ENCODE data around the gene PROM1.

The PROM1 gene

GRCh38 chr4:15936495-15936894, 147.3 kb downstream of the PROM1 start:
- TF ChIP-seq POLR2A (IDR thresholded peaks at IDR 0.05; ENCODE audit: low read length) (no peak), GATA1 (IDR thresholded peaks at IDR 0.05; ENCODE audit: low read depth, low read length) (no peak)
- DNase-seq = no peak

DNA sequence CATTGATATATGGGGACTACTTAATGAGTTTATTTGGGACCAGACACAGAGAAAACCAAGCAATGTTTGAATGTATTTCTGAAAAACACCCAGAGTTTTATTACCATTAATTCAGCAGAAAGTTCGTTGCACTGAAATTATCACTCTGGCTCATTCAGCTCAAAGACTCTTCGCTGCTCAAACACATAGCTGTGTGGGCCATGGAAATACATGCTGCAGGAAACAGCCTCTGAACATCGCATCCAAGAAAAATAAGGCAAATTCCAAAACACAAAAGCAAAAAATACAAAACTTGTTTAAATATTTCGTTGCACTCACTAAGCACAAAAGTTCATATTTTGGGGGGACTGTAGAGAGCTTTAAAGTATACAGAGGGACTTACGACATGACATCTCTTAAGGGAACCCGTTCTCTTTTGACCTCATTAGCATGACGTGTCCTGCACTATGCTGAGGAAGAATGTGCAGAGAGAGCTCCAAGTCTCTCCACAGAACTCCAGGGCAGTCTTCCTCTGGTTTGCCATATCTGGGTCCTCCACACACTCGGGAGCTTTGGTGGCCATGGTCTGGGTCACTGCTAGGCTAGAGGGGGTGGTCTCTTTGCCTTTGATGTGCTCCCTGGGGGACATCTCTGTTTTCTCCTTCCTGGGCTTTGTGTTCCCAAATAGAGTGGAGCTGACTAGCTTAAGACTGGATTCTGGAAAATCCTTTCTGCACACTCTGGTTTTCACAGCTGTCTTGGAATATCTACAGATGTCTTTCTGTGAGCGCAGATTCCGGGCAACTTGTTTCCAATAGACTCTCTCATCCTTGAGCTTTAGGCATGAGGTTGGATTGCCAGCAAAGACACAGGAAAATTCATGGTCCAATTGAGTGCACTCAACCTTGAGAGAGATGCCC, 148.1 kb downstream of the PROM1 start:
- DNase-seq = no peak
- TF ChIP-seq POLR2A (IDR thresholded peaks at IDR 0.05; ENCODE audit: low read length) = no peak
- TF ChIP-seq GATA1 (IDR thresholded peaks at IDR 0.05; ENCODE audit: low read depth, low read length) = no peak

GRCh38 chr4:15934259-15934658, 149.6 kb downstream of the PROM1 start:
- no peak for DNase-seq
- no peak for TF ChIP-seq POLR2A (IDR thresholded peaks at IDR 0.05; ENCODE audit: low read length)
- no peak for TF ChIP-seq GATA1 (IDR thresholded peaks at IDR 0.05; ENCODE audit: low read depth, low read length)

DNA sequence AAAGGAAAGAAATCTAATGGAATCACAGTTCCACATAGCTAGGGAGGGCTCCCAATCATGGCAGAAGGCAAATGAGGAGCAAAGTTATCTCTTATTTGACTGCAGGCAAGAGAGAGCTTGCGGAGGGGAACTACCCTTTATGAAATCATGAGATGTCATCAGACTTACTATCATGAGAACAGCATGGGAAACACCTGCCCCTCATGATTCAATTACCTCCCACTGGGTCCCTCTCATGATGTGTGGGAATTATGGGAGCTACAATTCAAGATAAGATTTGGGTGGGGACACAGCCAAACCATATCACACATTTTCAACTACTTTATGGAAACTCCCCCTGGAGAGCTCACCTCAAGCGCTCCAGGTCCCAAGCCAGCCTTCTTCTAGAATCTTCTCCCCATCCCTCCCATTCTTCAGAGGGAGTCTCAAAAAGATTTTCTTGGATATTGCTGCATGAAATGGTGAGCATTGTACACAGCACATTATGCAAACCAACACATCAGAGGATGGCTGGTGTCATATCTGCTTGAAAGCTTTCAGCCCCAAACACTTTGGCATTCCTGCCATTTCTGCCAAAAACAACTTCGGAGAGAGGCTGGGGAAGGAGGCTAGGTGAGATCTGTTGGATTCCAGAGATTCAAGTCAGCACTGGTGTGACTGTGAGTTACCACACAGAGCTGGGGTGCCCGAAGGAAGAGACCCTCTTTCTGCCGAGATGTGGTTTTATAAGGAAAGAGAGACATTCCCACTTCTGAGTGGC, 152.2 kb downstream of the PROM1 start:
- no peak for DNase-seq
- no peak for TF ChIP-seq POLR2A (IDR thresholded peaks at IDR 0.05; ENCODE audit: low read length)
- TF ChIP-seq GATA1 (IDR thresholded peaks at IDR 0.05; ENCODE audit: low read depth, low read length) = no peak

DNA sequence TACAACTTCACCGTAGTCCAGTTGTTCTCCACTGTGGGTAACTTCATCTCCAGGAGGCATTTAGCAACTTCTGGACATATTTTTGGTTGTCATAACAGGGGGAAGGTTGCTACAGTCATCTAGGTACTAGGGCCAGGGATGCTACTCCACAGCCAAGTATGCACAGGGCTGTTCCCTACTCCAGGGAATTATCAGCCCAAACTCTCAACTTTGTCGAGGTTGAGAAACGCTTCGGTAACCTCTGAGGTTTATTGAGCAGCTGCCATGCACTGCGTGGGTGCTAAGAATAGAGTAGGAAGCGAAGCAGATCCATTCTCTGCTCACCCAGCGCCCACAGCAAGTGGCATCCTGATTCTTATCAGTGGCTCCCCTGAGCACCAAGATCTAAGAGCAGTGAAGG, 153.5 kb downstream of the PROM1 start:
- DNase-seq = no peak
- TF ChIP-seq POLR2A (IDR thresholded peaks at IDR 0.05; ENCODE audit: low read length) (no peak), GATA1 (IDR thresholded peaks at IDR 0.05; ENCODE audit: low read depth, low read length) (no peak)

GRCh38 chr4:15929540-15929939, 154.3 kb downstream of the PROM1 start:
- no peak for DNase-seq
- TF ChIP-seq POLR2A (IDR thresholded peaks at IDR 0.05; ENCODE audit: low read length) (no peak), GATA1 (IDR thresholded peaks at IDR 0.05; ENCODE audit: low read depth, low read length) (no peak)

DNA sequence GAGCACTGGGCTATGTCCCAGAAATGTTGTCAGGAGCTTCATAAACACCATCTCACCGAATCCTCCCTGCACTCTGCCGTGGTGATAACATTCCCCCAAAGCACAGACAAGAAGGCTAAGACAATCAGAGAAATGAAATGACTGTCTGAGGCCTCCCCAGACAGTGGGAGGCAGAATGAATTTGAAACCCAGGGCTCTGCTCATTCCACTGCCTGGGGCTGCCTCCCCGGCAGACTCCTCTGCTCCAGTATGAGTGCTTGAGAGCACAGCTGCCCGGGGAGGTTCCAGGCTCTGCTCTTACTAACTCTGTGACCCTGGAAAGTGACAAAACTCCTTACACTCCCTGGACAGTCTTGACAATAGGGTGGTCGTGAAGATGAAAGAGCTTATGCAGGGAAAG, 154.9 kb downstream of the PROM1 start:
- no peak for DNase-seq
- TF ChIP-seq GATA1 (IDR thresholded peaks at IDR 0.05; ENCODE audit: low read depth, low read length) = no peak
- TF ChIP-seq POLR2A (IDR thresholded peaks at IDR 0.05; ENCODE audit: low read length) = no peak

DNA sequence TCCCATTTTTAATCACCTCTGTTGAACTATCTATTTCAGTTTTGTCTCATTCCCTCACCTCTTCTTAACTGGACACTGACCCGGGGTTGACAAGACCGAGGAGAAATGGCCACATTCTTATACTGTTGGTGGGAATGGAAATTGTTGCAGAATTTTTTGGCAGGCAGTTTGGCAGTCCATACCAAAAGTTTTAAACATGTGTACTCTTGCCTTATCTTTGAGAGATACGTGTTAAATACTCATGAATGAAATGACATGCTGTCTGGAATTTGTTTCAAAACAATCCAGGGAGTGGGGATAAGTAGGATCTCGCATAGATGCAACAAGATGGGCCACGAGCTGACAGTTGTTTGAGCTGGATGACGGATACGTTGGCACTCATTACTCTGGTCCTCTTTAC, 157.3 kb downstream of the PROM1 start:
- TF ChIP-seq POLR2A (IDR thresholded peaks at IDR 0.05; ENCODE audit: low read length) (no peak), GATA1 (IDR thresholded peaks at IDR 0.05; ENCODE audit: low read depth, low read length) (no peak)
- no peak for DNase-seq

DNA sequence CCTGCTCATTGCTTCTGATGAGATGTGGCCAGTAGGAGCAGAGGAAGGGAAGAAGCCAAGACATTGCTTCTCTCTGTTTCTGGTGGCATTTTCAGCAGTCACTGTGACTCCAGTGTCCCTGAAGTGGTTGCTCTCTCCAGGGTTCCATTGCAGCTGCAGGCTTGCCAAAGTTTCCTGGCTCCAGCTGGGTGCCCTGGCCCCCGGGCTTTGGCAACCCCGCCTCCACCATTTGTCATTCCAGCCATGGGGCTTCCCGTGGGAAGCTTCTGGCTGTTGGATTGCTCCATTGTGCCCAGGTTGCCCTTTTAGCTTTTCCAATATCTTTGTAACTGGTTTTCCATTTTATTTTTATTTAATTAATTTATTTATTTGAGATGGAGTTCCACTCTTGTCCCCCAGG, 158.0 kb downstream of the PROM1 start:
- TF ChIP-seq GATA1 (IDR thresholded peaks at IDR 0.05; ENCODE audit: low read depth, low read length) = no peak
- TF ChIP-seq POLR2A (IDR thresholded peaks at IDR 0.05; ENCODE audit: low read length) = no peak
- DNase-seq = no peak

DNA sequence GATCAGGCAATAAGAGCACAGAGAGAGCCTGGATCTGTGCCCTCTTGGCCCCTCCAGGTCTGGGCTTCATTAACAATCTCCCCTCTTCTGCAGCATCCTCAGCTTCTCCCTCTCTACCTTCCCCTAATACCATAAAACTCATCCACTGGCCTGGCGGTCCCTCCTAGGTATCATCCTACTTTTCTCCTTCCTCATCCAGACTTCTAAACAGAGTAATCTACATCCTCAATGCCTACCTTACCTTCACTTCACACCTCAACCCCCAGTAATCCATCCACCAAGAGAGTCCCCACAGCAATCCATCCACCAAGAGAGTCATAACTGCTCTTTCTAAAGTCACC, 162.3 kb downstream of the PROM1 start:
- no peak for DNase-seq
- TF ChIP-seq POLR2A (IDR thresholded peaks at IDR 0.05; ENCODE audit: low read length) = no peak
- no peak for TF ChIP-seq GATA1 (IDR thresholded peaks at IDR 0.05; ENCODE audit: low read depth, low read length)

GRCh38 chr4:15920723-15921591, 162.9 kb downstream of the PROM1 start:
- peak in 1 of 2 experiments; percentile 2 for DNase-seq
- TF ChIP-seq POLR2A (IDR thresholded peaks at IDR 0.05; ENCODE audit: low read length) = no peak

GRCh38 chr4:15918484-15919129, 165.2 kb downstream of the PROM1 start:
- TF ChIP-seq POLR2A (IDR thresholded peaks at IDR 0.05; ENCODE audit: low read length) (no peak), GATA1 (IDR thresholded peaks at IDR 0.05; ENCODE audit: low read depth, low read length) (no peak)
- DNase-seq = no peak
